Esophagus (tissue), 2 donors: Measurements from ENCODE around the gene CPNE5. TPM values are rescaled to one million over a fixed set of nuclear protein-coding genes. Genes with fewer than 3 reads are reported as not detected.
A peak's percentile ranks its signal among the peaks of the same experiment; 100 is the strongest.

Experiments used
- H3K27ac ChIP-seq, 2 donors: one replicate each; pipeline ENCODE4 v1.5.1; 2013; ENCODE audit warnings: low read depth in 2 of 2, mild to moderate bottlenecking in 2 of 2, inconsistent platforms in 1 of 2, low read length in 1 of 2, moderate library complexity in 1 of 2
- H3K27me3 ChIP-seq, 2 donors: one replicate each; pipeline ENCODE4 v1.6.1; 2013; ENCODE audit warnings: low read length in 2 of 2, control low read depth in 1 of 2, mild to moderate bottlenecking in 1 of 2; ENCODE audit not compliant: insufficient read depth in 2 of 2, control insufficient read depth in 1 of 2
- H3K36me3 ChIP-seq, 2 donors: one replicate each; pipeline ENCODE4 v1.6.1; 2013; ENCODE audit warnings: low read length in 1 of 2; ENCODE audit not compliant: control insufficient read depth in 2 of 2, insufficient read depth in 2 of 2
- H3K4me1 ChIP-seq, 2 donors: one replicate each; pipeline ENCODE4 v1.6.1; 2013; ENCODE audit warnings: low read length in 1 of 2; ENCODE audit not compliant: control insufficient read depth in 2 of 2, insufficient read depth in 2 of 2
- H3K4me3 ChIP-seq, 2 donors: one replicate each; pipeline ENCODE4 v1.5.1; 2013; ENCODE audit warnings: low read length in 2 of 2, mild to moderate bottlenecking in 2 of 2, low read depth in 1 of 2, moderate library complexity in 1 of 2
- H3K9me3 ChIP-seq, 2 donors: one replicate each; pipeline ENCODE4 v1.6.1; 2013; ENCODE audit warnings: mild to moderate bottlenecking in 2 of 2, low read depth in 1 of 2, low read length in 1 of 2, moderate library complexity in 1 of 2; ENCODE audit not compliant: control insufficient read depth in 2 of 2, insufficient read depth in 1 of 2
- WGBS, 2 donors: extraction: QIAGEN DNeasy Blood & Tissue Kit; methylation state at CpG; one replicate each; pipeline ENCODE4 v1.1.7; 2013; 5-methylcytosine and 5-hydroxymethylcytosine counted together
- polyA plus RNA-seq, 2 donors: library from polyadenylated mRNA; stranded (reverse); fragments of 200-250 nt; gene quantifications; one replicate each; pipeline ENCODE4 v1.2.3, GENCODE V29; 2013
- donor health status: healthy with polysubstance abuse.
- donor health status: Bipolar disorder and iron deficiency.

The CPNE5 gene
- polyA plus RNA-seq, 2 donors: 0.73 to 0.81 TPM

- Histone ChIP-seq H3K36me3 (no peaks in the 10 kb centered on the region), H3K9me3 (no peaks in the 10 kb centered on the region), H3K27ac (no peak overlapping the region), H3K27me3 (no peaks in the 10 kb centered on the region), H3K4me3 (no peak overlapping the region), H3K4me1 (peaks cover 0 to 28% of the 10 kb centered on the region in 2 donors)
- 93 to 95% methylated on average over 12 of the region's 12 CpGs for WGBS, 2 donors
Measured at GRCh38 chr6:36745283-36745682, 94.0 kb downstream of the CPNE5 start.

- Histone ChIP-seq H3K27ac (peak overlapping the region in 1 of 2 donors; percentile 39), H3K4me3 (no peak overlapping the region), H3K36me3 (no peaks in the 10 kb centered on the region), H3K9me3 (no peaks in the 10 kb centered on the region), H3K4me1 (peaks cover 0 to 28% of the 10 kb centered on the region in 2 donors), H3K27me3 (no peaks in the 10 kb centered on the region)
- 67 to 70% methylated on average over 1 to 2 of the region's 2 CpGs for WGBS, 2 donors
Measured at GRCh38 chr6:36744304-36744673, 95.0 kb downstream of the CPNE5 start.

GRCh38 chr6:36743538-36744303, 95.5 kb downstream of the CPNE5 start:
- Histone ChIP-seq H3K4me1 (peaks cover 0 to 28% of the 10 kb centered on the region in 2 donors), H3K27ac (peak overlapping the region in 1 of 2 donors; percentile 57), H3K27me3 (no peaks in the 10 kb centered on the region), H3K9me3 (no peaks in the 10 kb centered on the region), H3K4me3 (no peak overlapping the region), H3K36me3 (no peaks in the 10 kb centered on the region)
- WGBS, 2 donors: 66 to 67% methylated on average over 24 of the region's 24 CpGs

GRCh38 chr6:36743032-36743431, 96.2 kb downstream of the CPNE5 start:
- Histone ChIP-seq H3K9me3 (no peaks in the 10 kb centered on the region), H3K27ac (no peak overlapping the region), H3K4me1 (peaks cover 0 to 28% of the 10 kb centered on the region in 2 donors), H3K27me3 (no peaks in the 10 kb centered on the region), H3K36me3 (no peaks in the 10 kb centered on the region), H3K4me3 (no peak overlapping the region)
- WGBS, 2 donors: 60 to 73% methylated on average over 5 of the region's 5 CpGs

- H3K9me3 ChIP-seq: no peaks in the 10 kb centered on the region
- 95 to 98% methylated on average over 19 of the region's 19 CpGs for WGBS, 2 donors
- H3K4me1 ChIP-seq: peaks cover 0 to 28% of the 10 kb centered on the region in 2 donors
- no peak overlapping the region for H3K4me3 ChIP-seq
- H3K36me3 ChIP-seq: no peaks in the 10 kb centered on the region
- no peak overlapping the region for H3K27ac ChIP-seq
- H3K27me3 ChIP-seq: no peaks in the 10 kb centered on the region
Measured at GRCh38 chr6:36742146-36742545, 97.1 kb downstream of the CPNE5 start.

GRCh38 chr6:36740818-36741179, 98.4 kb downstream of the CPNE5 start:
- no peaks in the 10 kb centered on the region for H3K9me3 ChIP-seq
- no peak overlapping the region for H3K4me3 ChIP-seq
- H3K36me3 ChIP-seq: no peaks in the 10 kb centered on the region
- 91 to 93% methylated on average over 11 of the region's 11 CpGs for WGBS, 2 donors
- H3K4me1 ChIP-seq: peaks cover 0 to 26% of the 10 kb centered on the region in 2 donors
- no peak overlapping the region for H3K27ac ChIP-seq
- no peaks in the 10 kb centered on the region for H3K27me3 ChIP-seq

- no peaks in the 10 kb centered on the region for H3K27me3 ChIP-seq
- no peak overlapping the region for H3K4me3 ChIP-seq
- H3K4me1 ChIP-seq: peaks cover 0 to 26% of the 10 kb centered on the region in 2 donors
- no peak overlapping the region for H3K27ac ChIP-seq
- no peaks in the 10 kb centered on the region for H3K9me3 ChIP-seq
- 80 to 83% methylated on average over 13 of the region's 13 CpGs for WGBS, 2 donors
- no peaks in the 10 kb centered on the region for H3K36me3 ChIP-seq
Measured at GRCh38 chr6:36739947-36740817, 99.1 kb downstream of the CPNE5 start.

GRCh38 chr6:36738108-36738507, 101.1 kb downstream of the CPNE5 start:
- Histone ChIP-seq H3K27me3 (no peaks in the 10 kb centered on the region), H3K4me3 (no peak overlapping the region), H3K4me1 (peaks cover 0 to 14% of the 10 kb centered on the region in 2 donors), H3K36me3 (no peaks in the 10 kb centered on the region), H3K9me3 (no peaks in the 10 kb centered on the region), H3K27ac (no peak overlapping the region)
- whole genome bisulfite sequencing, 2 donors: 97% methylated on average over 1 of the region's 1 CpG

GRCh38 chr6:36737043-36737785, 102.0 kb downstream of the CPNE5 start:
- peaks cover 0 to 13% of the 10 kb centered on the region in 2 donors for H3K4me1 ChIP-seq
- H3K4me3 ChIP-seq: no peak overlapping the region
- WGBS, 2 donors: 92 to 96% methylated on average over 14 of the region's 14 CpGs
- no peaks in the 10 kb centered on the region for H3K36me3 ChIP-seq
- no peaks in the 10 kb centered on the region for H3K9me3 ChIP-seq
- H3K27me3 ChIP-seq: no peaks in the 10 kb centered on the region
- H3K27ac ChIP-seq: no peak overlapping the region
